NCI-H2029 treated with DMSO at 0.1 percent for 48 hours (cell line): ENCODE measurements around the gene SGSM1.

Experiments
- DNase-seq: peaks from one replicate; lab custom pipeline; 2025; lab: John Stamatoyannopoulos, UW

SGSM1 gene

DNA sequence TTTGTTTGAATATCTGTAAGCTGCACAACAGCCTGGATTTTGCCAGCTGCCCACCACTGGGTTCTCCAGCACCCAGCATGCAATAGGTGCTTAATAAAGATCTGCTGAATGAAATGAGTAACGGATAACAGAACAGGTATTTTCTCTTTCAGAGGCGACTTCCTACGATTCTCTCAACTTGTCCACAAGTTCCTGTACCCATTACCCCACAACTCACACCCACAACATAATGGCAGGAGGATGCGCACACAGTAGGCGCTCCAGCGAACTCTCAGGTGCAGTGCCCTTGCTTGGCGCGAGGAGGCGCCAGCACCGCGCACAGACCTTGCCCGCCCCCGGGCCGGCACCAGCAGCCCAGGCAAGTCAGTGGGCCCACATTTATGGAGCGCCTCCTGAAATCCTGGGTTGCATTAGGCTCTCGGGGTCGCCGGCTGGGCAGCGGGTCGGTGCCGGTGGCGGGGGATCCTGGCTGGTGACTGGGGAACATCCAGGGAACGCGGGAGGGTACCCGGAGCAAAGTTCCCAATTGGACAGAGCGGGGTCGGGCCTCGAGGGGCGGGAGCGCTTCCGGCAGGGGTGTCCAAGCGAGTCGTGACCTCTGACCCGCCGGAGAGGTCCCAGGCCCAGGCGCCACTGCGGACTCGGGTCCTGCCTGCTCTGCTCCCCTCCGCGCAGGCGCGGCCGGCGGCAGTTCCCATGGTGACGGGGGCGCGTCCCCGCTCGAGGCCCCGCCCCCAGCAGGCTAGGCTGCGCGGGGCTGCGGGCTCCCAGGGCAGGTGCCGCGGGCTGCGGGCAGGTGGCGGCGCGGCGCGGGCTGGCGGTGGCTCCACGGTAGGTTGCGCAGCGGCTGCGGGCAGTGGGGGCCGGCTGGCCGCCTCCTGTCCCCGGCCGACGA, 146.2 kb downstream of the SGSM1 start, which contains the start of gene KIAA1671:
TSS of gene KIAA1671 (plus strand) at position 775 of the 895 bp plus-strand sequence. CDS start 75,284 bp downstream, outside the sequence.
- no peak for DNase-seq

DNA sequence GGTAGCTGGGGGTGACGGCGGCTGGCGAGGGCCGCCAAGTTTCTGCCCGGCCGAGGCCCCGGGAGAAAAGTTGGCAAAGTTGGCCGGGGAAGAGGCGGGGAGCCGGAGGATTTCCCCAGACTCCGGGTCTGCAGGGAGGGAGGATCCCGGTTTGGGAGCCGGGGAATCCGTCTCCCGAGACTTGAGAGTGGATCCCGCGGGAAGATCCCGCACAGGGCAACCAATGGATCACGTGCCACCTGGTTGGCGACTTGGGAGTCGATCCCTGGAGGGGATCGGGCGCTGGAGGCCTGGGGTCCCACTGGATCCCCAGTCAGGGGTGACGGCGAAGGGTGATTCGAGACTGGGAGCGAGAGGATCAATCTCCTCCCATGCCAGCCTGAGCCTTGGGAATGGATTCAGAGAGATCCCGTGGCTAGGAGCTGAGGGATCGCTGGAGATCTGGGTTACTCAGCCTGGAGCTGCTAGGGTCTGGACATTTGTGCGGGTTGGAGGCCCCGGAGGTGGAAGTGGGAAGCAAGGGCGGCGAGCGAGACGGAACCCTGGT, 146.9 kb downstream of the SGSM1 start:
- no peak for DNase-seq

DNA sequence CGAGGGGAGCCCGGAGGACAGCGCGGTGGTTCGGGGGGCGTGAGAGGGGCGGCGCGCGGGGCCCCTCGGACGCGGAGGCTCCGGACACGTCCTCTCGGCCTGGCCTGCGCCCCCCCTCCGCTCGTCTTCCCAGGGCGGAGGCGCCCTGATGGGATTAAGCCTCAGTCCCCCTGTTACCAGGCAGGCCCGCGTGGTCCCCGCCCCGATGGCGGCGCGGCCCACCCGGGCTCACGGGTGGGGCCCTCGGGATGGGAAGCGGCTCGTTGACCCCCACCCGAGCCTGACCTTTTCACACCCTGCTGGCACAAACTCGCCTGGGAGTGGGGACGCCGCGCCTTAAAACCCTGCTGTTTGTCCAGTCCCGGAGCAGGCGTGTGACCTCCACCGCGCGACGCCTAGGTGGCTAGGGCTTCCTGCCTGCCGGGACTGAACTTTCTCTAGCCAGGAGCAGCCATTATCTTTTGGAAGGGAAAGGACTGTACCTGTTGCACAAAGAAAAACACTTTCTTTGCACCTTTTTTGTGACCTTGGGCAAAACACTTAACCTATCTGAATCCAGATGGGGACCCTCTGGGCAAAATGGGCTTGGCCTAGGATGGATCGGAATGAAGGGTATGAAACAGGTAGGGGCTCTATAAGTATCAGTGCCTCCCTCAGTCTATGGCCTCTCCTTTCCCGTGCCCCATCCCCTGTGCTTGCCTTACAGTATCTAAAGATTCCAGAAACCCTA, 147.5 kb downstream of the SGSM1 start:
- no peak for DNase-seq

DNA sequence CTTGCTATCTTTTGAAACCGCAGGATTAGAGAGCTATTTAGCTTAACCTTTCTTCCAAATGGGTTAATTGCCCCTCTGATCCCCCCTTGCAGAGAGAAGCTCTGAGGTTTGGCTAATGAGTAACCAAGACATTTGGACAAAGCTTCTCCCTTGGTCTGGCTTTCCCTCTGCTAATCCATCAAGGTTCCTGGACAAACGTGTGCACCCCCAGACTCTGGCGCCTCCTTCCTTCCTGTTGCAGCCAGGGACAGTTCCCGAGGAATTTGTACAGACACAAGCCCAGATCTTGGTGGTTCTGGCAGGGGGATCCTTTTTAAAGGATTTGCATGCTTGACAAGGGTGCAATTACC, 148.1 kb downstream of the SGSM1 start:
- DNase-seq, result no peak

DNA sequence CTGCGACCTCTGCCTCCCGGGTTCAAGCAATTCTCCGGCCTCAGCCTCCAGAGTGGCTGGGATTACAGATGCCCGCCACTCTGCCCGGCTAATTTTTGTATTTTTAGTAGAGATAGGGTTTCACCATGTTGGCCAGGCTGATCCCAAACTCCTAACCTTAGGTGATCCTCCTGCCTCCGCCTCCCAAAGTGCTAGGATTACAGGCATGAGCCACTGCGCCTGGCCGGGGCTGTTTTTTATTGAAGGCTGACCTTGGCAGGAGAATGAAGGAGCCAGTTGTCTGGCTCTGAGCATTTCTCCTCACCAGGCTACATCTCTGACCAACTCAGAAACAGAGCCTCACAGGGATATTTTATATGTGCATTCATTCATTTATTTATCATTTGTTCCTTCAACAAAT, 148.8 kb downstream of the SGSM1 start:
- DNase-seq, result no peak

DNA sequence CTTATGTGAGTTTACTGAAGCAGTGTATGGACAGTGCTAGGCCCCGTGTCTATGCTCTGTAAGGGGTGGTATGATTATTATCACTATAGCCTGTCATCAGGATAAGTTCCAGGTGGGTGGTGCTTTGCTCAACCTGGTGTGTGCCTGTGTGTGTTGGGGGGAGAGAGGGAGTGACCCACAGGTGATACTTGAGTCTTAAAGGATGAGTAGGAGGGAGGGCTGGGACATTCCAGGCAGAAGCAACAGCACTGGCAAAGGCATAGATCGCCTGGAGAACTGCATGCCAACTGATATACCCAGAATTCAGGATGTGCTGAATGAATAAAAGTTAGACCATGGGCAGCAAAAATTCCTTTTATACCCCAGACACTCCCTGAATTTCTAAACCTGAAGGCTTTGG, 151.0 kb downstream of the SGSM1 start:
- DNase-seq, result no peak

DNA sequence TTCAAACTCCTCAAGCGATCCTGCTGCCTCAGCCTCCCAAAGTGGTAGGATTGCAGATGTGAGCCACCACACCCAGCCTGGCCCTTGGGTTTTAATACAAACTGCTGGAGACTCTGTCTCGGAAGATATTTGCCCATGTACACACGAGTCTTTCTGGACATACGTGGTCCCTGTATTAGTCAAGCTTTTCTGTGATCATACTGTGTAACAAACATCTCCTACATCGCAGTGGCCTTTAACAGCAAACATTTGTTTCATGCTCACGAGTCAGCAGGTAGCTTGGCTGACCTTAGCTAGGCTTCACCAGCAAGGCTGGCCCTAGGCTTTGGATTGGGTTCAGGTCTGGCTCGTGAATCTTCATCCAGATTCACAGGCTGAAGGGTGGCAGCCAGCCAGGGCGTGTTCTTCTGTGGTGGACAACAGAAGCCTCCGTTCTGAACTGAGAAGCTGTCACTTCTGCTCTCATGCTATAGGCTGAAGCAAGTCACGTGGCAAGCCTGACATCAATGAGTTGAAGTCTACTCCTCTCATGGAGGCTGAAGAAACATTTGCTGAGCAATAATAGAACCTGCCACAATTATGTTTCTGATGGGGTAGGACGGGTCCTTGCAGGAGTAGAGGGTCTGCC, 155.3 kb downstream of the SGSM1 start:
- DNase-seq, result no peak

DNA sequence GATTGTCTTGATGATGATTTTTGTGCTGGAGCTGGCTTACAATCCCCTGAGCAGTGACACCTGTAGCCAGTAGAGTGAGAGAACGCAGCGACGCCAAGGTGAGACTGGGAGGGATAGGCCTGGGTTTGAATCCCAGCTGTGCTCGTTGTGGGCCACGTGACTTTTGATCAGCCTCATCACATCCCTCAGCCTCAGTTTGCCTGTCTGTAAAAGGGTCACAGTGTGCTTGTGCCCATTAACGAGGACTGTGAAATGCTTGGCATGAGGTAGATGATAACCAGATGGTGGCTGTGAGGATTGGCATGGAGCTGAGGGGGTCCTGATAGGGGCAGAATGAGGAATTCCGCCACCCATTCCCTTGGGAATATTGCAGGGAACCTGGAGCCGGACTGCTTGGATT, 156.1 kb downstream of the SGSM1 start:
- no peak for DNase-seq

DNA sequence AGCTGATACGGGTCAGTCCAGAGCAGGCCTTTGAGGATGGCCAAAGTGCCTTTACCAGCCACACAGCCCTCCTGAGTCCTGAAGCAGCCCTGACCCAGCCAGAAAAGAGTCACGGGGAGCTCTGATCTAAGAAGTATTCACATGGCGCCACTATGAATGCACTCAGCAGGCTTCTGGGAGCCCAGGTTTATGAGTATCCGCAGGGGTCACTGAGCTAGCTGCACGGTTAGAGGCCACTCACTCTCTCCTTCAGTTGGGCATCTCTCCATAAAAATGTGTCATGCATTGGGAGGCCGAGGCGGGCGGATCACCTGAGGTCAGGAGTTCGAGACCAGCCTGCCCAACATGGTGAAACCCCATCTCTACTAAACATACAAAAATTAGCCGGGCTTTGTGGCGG, 156.8 kb downstream of the SGSM1 start:
- no peak for DNase-seq

DNA sequence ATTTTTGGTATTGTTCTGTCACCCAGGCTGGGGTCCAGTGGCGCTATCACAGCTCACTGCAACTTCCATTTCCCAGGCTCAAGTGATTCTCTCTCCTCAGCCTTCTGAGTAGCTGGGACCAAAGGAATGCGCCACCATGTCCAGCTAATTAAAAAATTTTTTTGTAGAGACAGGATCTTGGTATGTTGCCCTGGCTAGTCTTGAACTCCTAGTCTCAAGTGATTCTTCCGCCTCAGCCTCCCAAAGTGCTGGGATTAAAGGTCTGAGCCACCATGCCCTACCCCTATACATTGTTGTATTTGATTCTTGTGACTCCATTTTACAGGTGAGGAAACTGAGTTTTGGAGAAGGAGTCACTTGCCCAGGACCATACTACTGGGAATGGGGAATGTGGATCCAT, 158.4 kb downstream of the SGSM1 start:
- no peak for DNase-seq

DNA sequence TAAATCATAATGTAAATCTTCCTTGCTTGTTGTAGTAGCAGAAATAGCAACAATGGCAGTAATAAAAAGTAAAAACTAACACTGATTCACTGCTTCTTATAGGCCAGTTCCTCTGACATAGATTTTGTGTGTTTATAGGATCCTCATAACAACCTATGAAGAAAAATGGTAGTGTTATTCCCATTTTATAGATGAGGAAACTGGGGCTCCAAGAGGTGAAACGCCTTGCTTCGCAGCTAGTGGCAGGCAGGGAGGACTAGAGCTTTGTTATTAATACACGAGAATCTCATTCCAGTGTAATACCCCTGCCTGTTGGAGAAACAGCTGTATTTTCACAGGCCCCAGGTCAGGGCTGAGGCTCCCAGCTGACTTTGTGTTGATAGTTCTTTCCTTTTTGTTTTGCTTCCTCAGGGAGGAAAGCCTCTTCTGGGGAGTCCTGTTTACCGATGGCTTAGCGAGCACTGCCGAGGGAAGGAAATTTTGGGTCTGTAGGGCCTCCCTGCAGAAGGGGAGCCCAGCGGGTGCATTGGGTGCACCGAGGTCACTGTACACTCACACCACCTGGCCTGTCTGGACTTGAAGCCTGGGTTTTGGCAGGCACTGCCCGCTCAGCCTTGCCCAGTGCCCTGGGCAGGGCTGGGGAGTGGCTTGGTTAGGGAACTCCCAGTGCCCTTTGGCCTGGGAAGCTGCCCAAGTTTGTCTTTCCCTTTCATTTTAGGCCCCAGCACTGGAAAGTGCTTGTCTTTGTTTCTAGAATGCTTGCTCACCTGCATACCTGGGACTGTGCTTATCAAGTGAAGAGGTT, 160.0 kb downstream of the SGSM1 start:
- DNase-seq, result peak; percentile 64

DNA sequence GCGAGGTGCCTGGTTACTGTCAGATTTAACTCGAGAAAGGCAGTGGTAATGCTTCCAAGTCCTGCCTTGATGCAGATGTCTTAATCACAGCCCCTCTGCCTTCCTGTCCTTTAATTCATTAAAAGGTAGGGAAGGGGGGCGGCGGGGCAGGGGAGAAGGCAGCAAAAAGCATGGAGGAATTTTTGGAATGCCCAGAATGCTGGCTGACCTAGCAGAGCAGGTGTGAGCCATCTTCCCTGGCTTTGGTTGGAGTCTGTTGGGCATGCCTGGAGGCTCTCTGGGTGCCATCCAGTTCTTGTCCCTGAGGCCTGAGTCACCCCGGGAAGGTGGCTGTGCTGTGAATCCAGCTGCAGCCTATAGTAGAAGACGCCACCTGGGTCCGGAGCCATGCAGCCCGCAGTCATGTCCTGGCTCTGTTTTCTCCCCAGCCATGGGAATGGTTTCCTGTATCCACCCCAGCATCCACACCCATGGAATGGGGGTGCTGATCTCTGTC, 162.1 kb downstream of the SGSM1 start:
- no peak for DNase-seq

DNA sequence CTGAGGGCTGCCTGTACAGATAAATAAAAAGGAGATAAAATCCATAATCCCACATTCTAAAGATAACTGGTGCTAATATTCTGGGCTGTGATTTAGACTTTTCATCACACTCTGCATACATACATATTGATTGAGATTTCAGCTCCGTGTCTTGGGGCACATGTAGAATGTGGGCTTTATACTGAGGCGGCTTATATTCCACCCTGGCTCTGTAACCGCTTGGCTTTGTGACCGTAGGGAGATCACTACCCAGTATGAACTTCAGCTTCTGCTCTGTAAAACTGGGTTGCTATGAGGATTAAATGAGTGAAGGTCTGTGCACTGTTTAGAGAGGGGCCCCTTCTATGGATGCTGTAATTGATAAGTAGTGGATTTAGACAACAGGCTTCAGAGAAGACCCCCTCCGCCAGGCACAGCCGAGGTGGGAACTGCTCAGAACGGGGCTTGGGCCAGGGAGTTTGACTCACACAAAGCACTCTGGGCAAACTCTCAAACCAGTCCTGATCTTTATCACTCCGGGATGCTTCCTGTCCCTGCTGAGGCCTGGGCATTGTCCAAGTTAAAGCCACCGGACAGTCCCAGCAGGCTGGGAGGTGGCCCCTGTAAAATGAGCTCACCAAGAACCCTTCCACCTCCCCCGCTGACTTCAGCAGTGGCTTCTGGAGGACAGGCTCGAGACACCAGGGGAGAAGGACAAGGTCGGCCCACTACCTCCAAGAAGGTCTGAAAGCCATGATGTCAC, 163.7 kb downstream of the SGSM1 start:
- no peak for DNase-seq

DNA sequence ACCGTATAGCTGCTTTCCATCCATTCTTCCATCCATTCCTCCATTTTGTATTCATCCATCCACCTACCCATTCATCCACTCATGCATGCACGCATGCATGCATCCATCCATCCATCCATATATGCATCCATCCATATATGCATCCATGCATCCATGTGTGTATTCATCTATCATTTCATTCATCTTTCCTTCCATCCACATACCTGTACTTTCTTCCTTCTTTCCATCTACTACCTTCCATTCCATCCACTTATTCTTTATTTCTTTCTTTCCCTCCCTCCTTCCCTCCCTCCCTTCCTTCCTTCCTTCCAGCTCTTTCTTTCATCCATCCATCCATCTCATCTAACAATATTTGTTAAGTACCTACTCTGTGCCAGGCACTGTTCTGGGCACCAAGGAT, 166.4 kb downstream of the SGSM1 start:
- no peak for DNase-seq

DNA sequence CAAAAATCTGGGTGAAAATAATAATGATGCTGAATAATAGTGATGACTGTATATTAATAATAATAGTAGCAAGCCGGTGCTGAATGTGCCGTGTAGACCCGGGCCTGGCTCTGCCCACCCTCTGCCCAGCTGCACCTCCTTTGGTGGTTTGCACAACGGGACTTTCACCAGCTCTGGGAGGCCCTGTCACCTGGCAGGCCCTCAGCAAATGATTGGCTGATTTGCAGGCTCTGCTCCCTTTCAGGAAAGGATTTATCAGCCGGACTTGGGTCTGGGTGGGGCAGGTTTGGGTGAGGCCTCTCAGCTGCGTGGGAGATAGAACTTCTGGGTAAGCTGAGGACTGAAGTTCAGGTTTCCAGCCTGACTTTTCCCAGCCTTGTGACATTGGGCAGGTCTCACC, 167.9 kb downstream of the SGSM1 start:
- no peak for DNase-seq

DNA sequence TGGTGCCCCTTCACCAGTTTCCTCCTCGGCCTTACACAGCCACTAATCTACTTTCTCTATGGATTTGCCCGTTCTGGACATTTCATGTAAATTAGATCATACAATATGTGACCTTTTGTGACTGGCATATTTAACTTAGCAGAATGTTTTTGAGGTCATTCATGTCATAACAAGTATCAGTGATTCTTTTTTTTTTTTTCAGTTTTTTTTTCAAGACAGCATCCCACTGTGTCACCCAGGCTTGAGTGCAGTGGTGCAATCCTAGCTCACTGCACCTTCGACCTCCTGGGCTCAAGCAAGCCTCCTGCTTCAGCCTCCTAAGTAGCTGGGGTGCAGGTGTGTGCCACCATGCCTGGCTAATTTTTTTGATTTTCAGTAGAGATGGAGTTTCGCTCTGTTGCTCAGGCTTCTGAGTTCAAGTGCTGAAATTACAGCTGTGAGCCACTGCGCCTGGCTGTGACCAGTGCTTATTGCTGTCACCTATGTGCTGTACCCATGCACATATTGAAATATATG, 169.2 kb downstream of the SGSM1 start:
- DNase-seq, result no peak

DNA sequence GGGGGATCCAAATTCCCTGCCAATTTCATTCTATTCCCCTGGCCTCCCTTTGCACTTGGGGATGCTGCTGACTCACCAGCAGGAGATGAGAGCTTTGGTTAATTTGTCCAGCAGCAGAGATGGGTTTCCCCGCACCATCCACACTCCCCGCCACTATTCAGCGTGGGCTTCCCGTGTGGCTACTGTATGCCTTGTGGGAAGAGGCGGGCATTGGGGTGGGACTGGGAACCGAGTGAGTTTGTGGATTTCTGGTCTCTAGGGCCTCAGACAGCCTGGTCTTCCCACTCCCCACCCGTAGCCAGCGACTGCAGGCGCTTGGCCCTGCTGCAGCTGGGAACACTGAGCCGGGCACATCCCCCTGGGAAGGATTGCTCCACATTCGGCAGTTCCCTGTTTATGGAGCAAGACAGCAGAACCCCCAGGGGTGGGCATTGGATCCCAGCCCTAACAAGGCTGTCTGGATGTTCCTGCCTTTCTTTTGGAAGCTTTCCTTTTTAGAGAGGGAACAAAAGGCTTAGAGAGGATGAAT, 169.9 kb downstream of the SGSM1 start:
- no peak for DNase-seq

DNA sequence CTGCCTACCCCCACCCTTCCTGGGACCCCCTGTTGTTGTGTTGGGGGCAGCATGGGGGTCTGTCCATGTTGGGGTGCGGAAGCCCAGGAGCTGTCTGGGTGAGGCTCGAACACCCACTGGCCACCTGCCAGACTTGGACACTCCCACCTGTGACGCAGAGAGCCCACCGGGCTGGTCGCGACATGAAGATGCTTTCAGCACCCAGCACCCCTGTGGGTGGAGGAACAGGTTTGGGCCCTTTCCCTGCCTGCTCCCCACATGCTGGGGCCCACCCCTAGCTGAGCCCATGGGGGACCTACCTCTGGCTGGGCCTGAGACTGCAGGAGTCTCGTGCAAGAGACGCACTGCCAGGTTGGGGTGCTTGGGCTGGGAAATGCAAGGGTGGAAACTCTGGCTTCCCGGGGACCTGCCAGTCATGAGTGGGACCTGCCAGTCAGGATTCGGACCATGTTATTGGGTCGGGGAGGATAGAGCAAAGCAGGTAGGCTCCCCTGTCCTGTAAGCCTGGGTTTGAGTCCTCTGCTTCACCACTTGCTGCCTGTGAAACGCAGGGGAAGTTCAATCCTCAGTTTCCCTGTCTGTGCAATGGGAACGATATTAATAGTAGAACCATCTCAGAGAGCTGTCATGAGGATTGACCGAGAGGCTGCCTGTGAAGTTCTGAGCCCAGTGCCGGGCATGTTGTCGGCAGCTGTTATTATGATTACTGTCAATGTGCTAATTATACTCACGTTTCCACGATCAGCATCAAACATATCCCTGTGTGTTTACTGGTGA, 170.6 kb downstream of the SGSM1 start:
- DNase-seq, result no peak
